ACHN (cell line): ENCODE data around the gene KRTAP4-3.
"Not testable (repeated sequence)": the region's sequence is repeated elsewhere in the genome, so short reads cannot be mapped to it uniquely, and the experiment has no call there.

ENCODE experiments used
- DNase-seq: peaks from one replicate; pipeline ENCODE4 v3.0.0-alpha.2; 2015
- in situ Hi-C: cut with HindIII; loops from 2 replicates; pipeline ENCODE4 v1.10.0; 2017; ENCODE audit warnings: low sequenced_read_pairs, low pct_ligation_motif_present, low pct_unique_long_range_greater_than_20kb

KRTAP4-3 gene

DNA sequence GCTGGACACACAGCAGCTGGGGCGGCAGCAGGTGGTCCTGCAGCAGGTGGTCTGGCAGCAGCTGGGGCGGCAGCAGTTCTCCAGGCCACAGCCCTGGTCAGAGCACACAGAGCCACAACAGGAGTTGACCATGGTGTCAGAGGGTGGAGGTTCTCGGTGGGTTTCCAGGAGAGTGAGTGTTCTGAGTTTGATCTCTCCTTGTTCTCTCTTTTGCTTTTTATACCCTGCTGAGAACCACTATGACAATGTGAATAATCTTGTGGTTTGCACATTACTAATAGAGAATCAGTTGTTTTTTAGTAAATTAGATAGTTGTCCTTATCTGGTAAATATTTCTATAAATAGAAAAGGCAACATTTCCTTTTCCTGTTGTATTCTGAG, 44.0 kb downstream of the KRTAP4-3 start, which contains the start of gene KRTAP4-12:
Gene KRTAP4-12 (minus strand): TSS at position 192 of the 381 bp plus-strand sequence. CDS start 60 bp downstream, at position 132.
- in situ Hi-C loops, DNase-seq: not testable (repeated sequence)

- DNase-seq, in situ Hi-C loops: not testable (repeated sequence)
Measured at GRCh38 chr17:41123292-41123990, 44.6 kb downstream of the KRTAP4-3 start.

- DNase-seq, result no peak
- in situ Hi-C loops, result no loop called here
Measured at GRCh38 chr17:41121742-41122141, 46.3 kb downstream of the KRTAP4-3 start.

GRCh38 chr17:41119696-41120690, 48.0 kb downstream of the KRTAP4-3 start:
- in situ Hi-C loops, DNase-seq: not testable (repeated sequence)

DNA sequence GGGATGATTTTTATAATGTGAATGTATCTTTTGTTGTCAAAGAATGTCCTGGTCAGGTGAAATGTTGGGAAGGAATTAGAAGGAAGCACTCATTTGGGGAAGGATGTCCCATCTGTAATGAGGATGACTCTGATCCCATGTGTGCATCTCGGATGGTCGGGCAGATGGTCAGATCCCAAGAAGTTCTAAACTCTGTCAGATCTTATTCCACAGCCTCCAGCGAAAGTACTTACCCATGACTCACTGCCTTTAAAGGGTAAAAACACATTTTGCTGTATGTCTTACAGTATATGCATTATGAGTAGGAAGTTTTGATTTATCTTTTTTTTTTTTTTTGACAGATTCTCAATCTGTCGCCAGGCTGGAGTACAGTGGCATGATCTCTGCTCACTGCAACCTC, 49.3 kb downstream of the KRTAP4-3 start:
- in situ Hi-C loops, result no loop called here
- DNase-seq, result no peak

DNA sequence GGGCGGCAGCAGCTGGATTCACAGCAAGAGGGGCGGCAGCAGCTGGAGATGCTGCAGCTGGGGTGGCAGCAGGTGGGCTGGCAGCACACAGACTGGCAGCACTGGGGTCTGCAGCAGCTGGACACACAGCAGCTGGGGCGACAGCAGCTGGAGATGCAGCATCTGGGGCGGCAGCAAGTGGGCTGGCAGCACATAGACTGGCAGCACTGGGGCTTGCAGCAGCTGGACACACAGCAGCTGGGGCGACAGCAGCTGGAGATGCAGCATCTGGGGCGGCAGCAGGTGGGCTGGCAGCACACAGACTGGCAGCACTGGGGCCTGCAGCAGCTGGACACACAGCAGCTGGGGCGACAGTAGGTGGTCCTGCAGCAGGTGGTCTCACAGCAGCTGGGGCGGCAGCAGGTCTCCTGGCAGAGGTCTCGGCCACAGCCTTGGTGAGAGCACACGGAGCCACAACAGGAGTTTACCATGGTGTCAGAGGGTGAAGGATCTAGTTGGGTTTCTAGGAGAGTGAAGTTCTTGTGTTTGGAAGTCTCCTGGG, 50.1 kb downstream of the KRTAP4-3 start, which contains the start of gene KRTAP4-11:
Gene KRTAP4-11 (minus strand): TSS at position 528 of the 541 bp plus-strand sequence. CDS start 58 bp downstream, at position 470.
- DNase-seq, in situ Hi-C loops: not testable (repeated sequence)
